Glutamatergic neuron (in vitro differentiated cells): ENCODE data around the gene SCN8A. TPM values are rescaled to one million over a fixed set of nuclear protein-coding genes. Genes with fewer than 3 reads are reported as not detected.

Experiments
- DNase-seq: peaks from one replicate; pipeline ENCODE4 v3.0.0; 2022
- H3K27ac Mint-ChIP-seq: one replicate; pipeline ENCODE4 v1.8.0; 2020; ENCODE audit warnings: mild to moderate bottlenecking, mixed read lengths, inconsistent platforms; ENCODE audit not compliant: unreplicated experiment
- H3K27me3 Mint-ChIP-seq: one replicate; pipeline ENCODE4 v1.8.0; 2020; ENCODE audit warnings: mild to moderate bottlenecking, moderate library complexity, mixed read lengths, inconsistent platforms; ENCODE audit not compliant: unreplicated experiment
- H3K36me3 Mint-ChIP-seq: one replicate; pipeline ENCODE4 v1.8.0; 2020; ENCODE audit warnings: mild to moderate bottlenecking, mixed read lengths, inconsistent platforms; ENCODE audit not compliant: unreplicated experiment
- H3K4me1 Mint-ChIP-seq: one replicate; pipeline ENCODE4 v1.8.0; 2020; ENCODE audit warnings: mild to moderate bottlenecking, low read depth, mixed read lengths, inconsistent platforms; ENCODE audit not compliant: unreplicated experiment
- H3K4me3 Mint-ChIP-seq: one replicate; pipeline ENCODE4 v1.8.0; 2020; ENCODE audit warnings: mild to moderate bottlenecking, mixed read lengths, inconsistent platforms; ENCODE audit not compliant: unreplicated experiment
- H3K9me3 Mint-ChIP-seq: one replicate; pipeline ENCODE4 v1.8.0; 2020; ENCODE audit warnings: mild to moderate bottlenecking, moderate library complexity, mixed read lengths, inconsistent platforms; ENCODE audit not compliant: unreplicated experiment
- total RNA-seq: library from RNA; stranded (reverse); fragmentation: NEBNext Ultra II Directional; extraction: Animal tissue kit (Norgen Biotek cat#: 25700); gene quantifications from one replicate; pipeline ENCODE4 v1.2.1, GENCODE V29; 2021; ENCODE audit not compliant: unreplicated experiment
- TF ChIP-seq, protein P1 (sequence below): fragments of 200-600 bp; sonication (generic); IDR thresholded peaks from one replicate; pipeline ENCODE4 v1.5.0; 2021; ENCODE audit not compliant: partially characterized antibody, unreplicated experiment

The SCN8A gene
- total RNA-seq, 1 donor from 2014 or later, result 47.6 TPM

DNA sequence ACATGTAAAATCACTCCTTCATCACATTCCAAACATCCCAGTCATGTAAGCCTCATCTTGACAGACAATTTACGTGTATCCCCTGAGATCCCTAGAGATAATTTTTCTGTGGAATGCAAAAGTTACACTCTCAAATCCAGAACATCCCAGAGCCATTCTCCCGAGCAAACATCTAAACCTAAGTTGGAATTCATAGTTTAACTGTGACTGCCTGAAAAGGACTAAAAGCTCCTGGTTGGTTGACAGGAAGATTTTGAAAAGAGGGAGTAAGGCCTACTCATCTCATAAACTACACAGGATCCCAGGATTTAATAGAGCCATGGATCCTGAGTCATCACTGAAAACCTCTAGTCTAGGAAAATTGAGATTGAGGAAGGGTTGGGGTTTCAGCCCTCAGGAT lies 123.6 kb downstream of the SCN8A start:
- TF ChIP-seq, protein P1, sequence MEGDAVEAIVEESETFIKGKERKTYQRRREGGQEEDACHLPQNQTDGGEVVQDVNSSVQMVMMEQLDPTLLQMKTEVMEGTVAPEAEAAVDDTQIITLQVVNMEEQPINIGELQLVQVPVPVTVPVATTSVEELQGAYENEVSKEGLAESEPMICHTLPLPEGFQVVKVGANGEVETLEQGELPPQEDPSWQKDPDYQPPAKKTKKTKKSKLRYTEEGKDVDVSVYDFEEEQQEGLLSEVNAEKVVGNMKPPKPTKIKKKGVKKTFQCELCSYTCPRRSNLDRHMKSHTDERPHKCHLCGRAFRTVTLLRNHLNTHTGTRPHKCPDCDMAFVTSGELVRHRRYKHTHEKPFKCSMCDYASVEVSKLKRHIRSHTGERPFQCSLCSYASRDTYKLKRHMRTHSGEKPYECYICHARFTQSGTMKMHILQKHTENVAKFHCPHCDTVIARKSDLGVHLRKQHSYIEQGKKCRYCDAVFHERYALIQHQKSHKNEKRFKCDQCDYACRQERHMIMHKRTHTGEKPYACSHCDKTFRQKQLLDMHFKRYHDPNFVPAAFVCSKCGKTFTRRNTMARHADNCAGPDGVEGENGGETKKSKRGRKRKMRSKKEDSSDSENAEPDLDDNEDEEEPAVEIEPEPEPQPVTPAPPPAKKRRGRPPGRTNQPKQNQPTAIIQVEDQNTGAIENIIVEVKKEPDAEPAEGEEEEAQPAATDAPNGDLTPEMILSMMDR, result no peak
- peaks cover 8% of the 10 kb centered on the region for H3K36me3 Mint-ChIP-seq
- H3K4me3 Mint-ChIP-seq, result no peak overlapping the region
- H3K27ac Mint-ChIP-seq, result no peak overlapping the region
- DNase-seq, result no peak
- no peaks in the 10 kb centered on the region for H3K4me1 Mint-ChIP-seq
- H3K9me3 Mint-ChIP-seq, result peaks cover 8% of the 10 kb centered on the region
- H3K27me3 Mint-ChIP-seq, result no peaks in the 10 kb centered on the region

DNA sequence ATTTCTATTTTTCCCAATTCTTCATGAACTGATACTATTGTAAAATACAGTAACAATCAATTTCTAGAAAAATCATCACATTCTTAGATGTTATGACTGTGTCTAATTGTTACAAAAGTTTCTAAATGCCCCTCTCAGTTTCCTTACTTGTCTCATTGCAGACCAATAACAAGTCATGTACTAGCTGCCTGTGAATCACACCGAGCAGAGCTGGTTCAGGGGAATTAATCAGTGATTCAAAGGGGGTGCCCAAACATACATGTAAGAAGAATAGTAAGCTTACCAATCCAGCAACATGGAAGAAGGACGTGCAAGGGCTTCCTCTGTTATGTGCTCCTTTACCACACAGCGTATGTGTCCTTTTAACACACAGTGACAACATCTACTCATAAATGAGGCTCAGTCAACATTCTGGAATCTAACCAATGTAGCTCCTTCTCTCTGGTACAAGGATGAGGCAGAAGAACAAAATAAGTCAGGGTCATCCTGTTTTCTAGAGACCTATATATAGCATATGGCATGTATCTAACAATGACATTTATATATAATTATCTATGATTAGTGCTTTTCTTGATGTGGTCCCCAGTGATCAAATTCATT lies 126.4 kb downstream of the SCN8A start:
- Mint-ChIP-seq H3K27me3 (no peaks in the 10 kb centered on the region), H3K4me1 (no peaks in the 10 kb centered on the region), H3K27ac (no peak overlapping the region), H3K4me3 (no peak overlapping the region), H3K36me3 (peaks cover 6% of the 10 kb centered on the region), H3K9me3 (peaks cover 8% of the 10 kb centered on the region)
- TF ChIP-seq, protein P1, result no peak
- DNase-seq, result no peak

DNA sequence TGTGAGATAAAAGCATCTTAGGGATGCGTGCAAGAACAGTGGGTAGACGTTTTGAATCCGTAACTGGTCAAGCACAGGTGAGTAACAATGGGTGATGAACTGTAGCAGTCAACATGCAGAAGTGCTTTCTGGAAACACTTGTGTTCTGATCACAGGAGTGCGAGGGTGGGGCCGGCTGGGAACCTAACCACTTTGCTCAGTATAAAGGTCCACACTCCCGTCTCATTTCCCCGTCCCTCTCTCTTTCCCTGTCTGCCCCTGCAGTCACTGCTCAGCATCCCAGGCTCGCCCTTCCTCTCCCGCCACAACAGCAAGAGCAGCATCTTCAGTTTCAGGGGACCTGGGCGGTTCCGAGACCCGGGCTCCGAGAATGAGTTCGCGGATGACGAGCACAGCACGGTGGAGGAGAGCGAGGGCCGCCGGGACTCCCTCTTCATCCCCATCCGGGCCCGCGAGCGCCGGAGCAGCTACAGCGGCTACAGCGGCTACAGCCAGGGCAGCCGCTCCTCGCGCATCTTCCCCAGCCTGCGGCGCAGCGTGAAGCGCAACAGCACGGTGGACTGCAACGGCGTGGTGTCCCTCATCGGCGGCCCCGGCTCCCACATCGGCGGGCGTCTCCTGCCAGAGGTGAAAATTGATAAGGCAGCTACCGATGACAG lies 130.4 kb downstream of the SCN8A start:
- TF ChIP-seq, protein P1, result no peak
- Mint-ChIP-seq H3K27ac (no peak overlapping the region), H3K4me1 (no peaks in the 10 kb centered on the region), H3K9me3 (peaks cover 6% of the 10 kb centered on the region), H3K4me3 (peak overlapping the region; percentile 71), H3K36me3 (no peaks in the 10 kb centered on the region), H3K27me3 (no peaks in the 10 kb centered on the region)
- peak; percentile 75 for DNase-seq

DNA sequence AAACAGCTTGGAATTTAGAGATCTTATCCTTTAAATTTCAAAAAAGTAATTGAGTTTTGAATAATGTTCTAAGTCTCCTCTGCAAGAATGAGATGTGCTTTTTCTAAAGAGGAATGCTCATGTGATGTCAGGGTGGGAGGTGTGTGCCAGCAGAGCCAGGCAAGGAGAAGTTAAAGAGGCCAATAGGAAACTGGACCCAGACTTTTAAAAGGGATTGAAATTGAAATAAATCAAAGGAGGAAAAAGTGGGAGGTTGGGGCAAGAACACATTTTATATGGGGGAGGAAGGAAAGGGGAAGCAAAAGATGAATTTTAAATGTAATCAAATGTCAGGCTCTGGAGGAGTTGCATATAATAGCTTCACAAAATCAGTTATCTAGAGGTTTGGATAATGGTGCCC lies 131.4 kb downstream of the SCN8A start:
- no peaks in the 10 kb centered on the region for H3K4me1 Mint-ChIP-seq
- no peak overlapping the region for H3K4me3 Mint-ChIP-seq
- no peak for DNase-seq
- H3K9me3 Mint-ChIP-seq, result no peaks in the 10 kb centered on the region
- no peak overlapping the region for H3K27ac Mint-ChIP-seq
- no peaks in the 10 kb centered on the region for H3K36me3 Mint-ChIP-seq
- peaks cover 2% of the 10 kb centered on the region for H3K27me3 Mint-ChIP-seq
- TF ChIP-seq, protein P1, result no peak

DNA sequence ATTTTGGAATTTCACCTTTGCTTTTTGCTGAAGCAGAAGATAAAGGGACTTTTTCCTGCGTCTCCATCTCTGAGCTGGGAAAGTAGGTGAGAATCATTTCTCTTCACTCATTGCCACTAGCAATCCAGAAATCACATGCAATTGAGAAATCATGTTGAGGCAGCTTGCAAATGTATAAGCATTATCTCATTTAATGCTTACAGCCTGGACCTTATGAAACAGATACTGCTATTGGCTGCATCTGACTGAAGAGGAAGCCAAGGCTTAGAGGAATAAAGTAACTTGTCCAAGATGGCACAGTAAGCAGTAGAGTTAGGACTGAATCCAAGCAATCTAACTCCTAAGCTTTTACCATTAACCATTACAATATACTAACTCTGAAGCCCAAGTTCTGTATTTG lies 135.1 kb downstream of the SCN8A start:
- DNase-seq, result no peak
- peaks cover 2% of the 10 kb centered on the region for H3K27me3 Mint-ChIP-seq
- H3K9me3 Mint-ChIP-seq, result peaks cover 3% of the 10 kb centered on the region
- no peak overlapping the region for H3K4me3 Mint-ChIP-seq
- no peak overlapping the region for H3K27ac Mint-ChIP-seq
- peaks cover 4% of the 10 kb centered on the region for H3K4me1 Mint-ChIP-seq
- TF ChIP-seq, protein P1, result no peak
- peaks cover 4% of the 10 kb centered on the region for H3K36me3 Mint-ChIP-seq
